Activated naive CD4-positive, alpha-beta T cell treated with anti-CD3 and anti-CD28 coated beads, Interleukin-2, amount 50 U/mL, for 24 hours (primary cell): ENCODE data around the gene SMAGP.
A peak's percentile ranks its signal among the peaks of the same experiment; 100 is the strongest.
"Not testable (repeated sequence)": the region's sequence is repeated elsewhere in the genome, so short reads cannot be mapped to it uniquely, and the experiment has no call there.

Source experiments
- H3K27ac Mint-ChIP-seq: one replicate; pipeline ENCODE4 v1.8.0; 2021; ENCODE audit warnings: mild to moderate bottlenecking, mixed read lengths
- H3K27me3 Mint-ChIP-seq: one replicate; pipeline ENCODE4 v1.8.0; 2021; ENCODE audit warnings: mixed read lengths
- H3K36me3 Mint-ChIP-seq: one replicate; pipeline ENCODE4 v1.8.0; 2021; ENCODE audit warnings: mixed read lengths
- H3K4me1 Mint-ChIP-seq: one replicate; pipeline ENCODE4 v1.8.0; 2021; ENCODE audit warnings: mixed read lengths
- H3K4me3 Mint-ChIP-seq: one replicate; pipeline ENCODE4 v1.8.0; 2021; ENCODE audit warnings: mild to moderate bottlenecking, mixed read lengths
- H3K9me3 Mint-ChIP-seq: one replicate; pipeline ENCODE4 v1.8.0; 2021; ENCODE audit warnings: mixed read lengths

SMAGP gene, protein sequence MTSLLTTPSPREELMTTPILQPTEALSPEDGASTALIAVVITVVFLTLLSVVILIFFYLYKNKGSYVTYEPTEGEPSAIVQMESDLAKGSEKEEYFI

GRCh38 chr12:51270067-51270950, at the start of gene SMAGP:
TSS of gene SMAGP (minus strand) at chr12:51270415. CDS start at chr12:51269278, 1,137 bp downstream.
- Mint-ChIP-seq H3K4me1 (peaks cover 26% of the 10 kb centered on the region), H3K9me3 (no peaks in the 10 kb centered on the region), H3K27me3 (no peaks in the 10 kb centered on the region), H3K4me3 (peak within 1 kb of the TSS; percentile 89), H3K27ac (peak within 1 kb of the TSS; percentile 53), H3K36me3 (peaks cover 2% of the 10 kb centered on the region)

DNA sequence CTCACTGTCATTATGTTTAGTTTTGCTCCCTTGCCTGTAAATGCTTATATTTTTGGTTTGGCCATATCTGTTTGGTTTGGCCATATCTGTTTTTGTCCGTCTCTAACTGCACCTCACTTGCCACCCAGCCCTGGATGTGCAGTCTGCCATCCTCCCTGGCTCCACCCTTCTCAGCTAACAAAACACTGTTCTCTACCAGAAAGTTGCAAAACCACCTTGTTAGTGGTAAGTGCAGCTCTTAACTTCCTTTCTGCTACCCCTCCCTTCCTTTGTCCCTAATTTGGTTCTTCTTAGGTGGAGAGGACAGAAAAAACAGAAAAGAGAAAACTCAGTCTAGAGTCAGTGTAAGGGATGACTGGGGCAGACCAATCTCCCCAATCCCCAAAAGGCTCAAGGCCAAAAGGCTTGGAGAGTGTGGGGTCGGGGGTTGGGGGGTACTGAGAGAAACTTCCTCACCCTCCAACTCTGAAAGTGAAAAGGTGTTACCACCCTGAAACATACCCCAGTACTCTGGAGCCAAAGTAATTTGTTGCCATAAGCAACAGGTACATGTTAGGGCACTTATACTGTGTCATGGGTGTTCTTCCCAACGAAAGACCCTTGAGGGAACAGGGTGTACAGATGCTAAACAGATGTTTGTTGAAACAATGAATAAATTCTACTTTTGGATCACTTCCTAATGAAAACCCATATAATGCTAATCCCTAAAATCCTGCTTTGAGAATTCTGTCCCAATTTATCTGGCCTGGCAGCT, 48.8 kb upstream of the SMAGP start:
- Mint-ChIP-seq H3K36me3 (peaks cover 20% of the 10 kb centered on the region), H3K9me3 (no peaks in the 10 kb centered on the region), H3K27me3 (no peaks in the 10 kb centered on the region), H3K4me1 (peaks cover 83% of the 10 kb centered on the region), H3K4me3 (peak overlapping the region; percentile 64), H3K27ac (peak overlapping the region; percentile 96)

DNA sequence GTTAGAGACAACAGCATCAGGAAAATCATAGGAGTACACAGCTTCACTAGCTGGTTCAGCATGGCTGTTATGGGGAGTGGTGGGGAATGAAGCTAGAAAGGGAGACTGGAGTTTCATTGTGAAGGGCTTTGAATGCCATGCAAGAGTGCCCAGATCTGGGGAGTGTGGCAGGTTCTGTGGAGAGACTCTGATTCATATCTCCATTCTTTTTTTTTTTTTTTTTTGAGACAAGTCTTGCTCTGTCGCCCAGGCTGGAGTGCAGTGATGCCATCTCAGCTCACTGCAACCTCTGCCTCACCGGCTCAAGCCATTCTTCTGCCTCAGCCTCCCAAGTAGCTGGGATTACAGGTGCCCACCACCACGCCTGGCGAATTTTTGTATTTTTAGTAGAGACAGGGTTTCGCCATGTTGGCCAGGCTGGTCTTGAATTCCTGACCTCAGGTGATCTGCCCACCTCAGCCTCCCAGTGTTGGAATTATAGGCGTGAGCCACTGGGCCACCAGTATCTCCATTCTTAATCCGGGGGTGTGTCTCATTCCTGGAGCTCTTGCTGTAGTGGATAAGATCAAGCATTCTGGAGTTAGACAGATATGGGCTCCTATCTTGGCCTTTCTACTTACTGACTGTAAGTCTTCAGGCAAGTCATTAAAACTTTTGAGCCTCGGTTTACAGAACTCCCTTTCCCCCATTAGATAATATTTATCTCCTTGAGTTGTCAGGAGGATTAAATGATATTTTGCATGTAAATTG, 48.0 kb upstream of the SMAGP start:
- not testable (repeated sequence) for H3K27me3 Mint-ChIP-seq, H3K9me3 Mint-ChIP-seq
- Mint-ChIP-seq H3K36me3 (peaks cover 21% of the 10 kb centered on the region), H3K4me1 (peaks cover 83% of the 10 kb centered on the region), H3K4me3 (peak overlapping the region; percentile 64), H3K27ac (peak overlapping the region; percentile 81)

- Mint-ChIP-seq H3K9me3 (no peaks in the 10 kb centered on the region), H3K4me1 (peaks cover 74% of the 10 kb centered on the region), H3K27me3 (no peaks in the 10 kb centered on the region), H3K4me3 (no peak overlapping the region), H3K36me3 (peaks cover 18% of the 10 kb centered on the region), H3K27ac (no peak overlapping the region)
Measured at GRCh38 chr12:51311389-51311788, 41.2 kb upstream of the SMAGP start.

- Mint-ChIP-seq H3K4me1 (peaks cover 74% of the 10 kb centered on the region), H3K9me3 (no peaks in the 10 kb centered on the region), H3K36me3 (peaks cover 15% of the 10 kb centered on the region), H3K27me3 (no peaks in the 10 kb centered on the region), H3K4me3 (no peak overlapping the region), H3K27ac (peak overlapping the region; percentile 90)
Measured at GRCh38 chr12:51307655-51308593, 37.7 kb upstream of the SMAGP start.

DNA sequence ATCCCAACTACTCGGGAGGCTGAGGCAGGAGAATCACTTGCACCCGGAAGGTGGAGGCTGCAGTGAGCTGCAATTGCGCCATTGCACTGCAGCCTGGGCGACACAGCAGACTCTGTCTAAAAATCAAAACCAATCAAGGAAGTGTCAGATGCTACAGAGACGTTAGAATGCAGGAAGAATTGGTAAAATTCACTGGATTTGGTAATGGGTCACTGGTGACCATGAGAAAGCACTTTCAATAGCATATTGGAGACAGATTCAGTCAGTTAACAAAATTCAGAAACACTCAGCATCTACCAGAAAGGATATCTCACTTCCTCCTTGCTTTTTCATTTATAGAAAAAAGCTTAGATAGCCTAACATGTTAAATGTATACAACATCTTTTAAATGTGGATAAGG, 36.3 kb upstream of the SMAGP start:
- H3K4me3 Mint-ChIP-seq: no peak overlapping the region
- H3K27me3 Mint-ChIP-seq: no peaks in the 10 kb centered on the region
- H3K4me1 Mint-ChIP-seq: peaks cover 74% of the 10 kb centered on the region
- peaks cover 13% of the 10 kb centered on the region for H3K36me3 Mint-ChIP-seq
- peak overlapping the region; percentile 35 for H3K27ac Mint-ChIP-seq
- no peaks in the 10 kb centered on the region for H3K9me3 Mint-ChIP-seq

DNA sequence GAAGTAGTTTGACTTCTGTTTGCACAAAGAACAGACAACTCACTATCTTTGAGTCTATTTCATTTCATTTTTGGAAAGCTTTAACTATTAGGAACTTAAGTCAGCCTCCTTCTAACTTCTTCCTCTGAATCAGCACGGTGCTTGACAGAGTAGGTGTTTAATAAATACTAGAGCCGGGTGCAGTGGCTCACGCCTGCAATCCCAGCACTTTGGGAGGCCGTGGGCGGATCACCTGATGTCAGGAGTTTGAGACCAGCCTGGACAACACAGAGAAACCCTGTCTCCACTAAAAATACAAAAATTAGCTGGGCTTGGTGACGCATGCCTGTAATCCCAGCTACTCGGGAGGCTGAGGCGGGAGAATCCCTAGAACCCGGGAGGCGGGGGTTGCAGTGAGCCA, 30.6 kb upstream of the SMAGP start:
- H3K4me3 Mint-ChIP-seq, H3K9me3 Mint-ChIP-seq, H3K27me3 Mint-ChIP-seq: not testable (repeated sequence)
- peaks cover 28% of the 10 kb centered on the region for H3K4me1 Mint-ChIP-seq
- H3K36me3 Mint-ChIP-seq: peaks cover 11% of the 10 kb centered on the region
- H3K27ac Mint-ChIP-seq: peak overlapping the region; percentile 80

GRCh38 chr12:51295651-51296050, 25.4 kb upstream of the SMAGP start:
- peaks cover 25% of the 10 kb centered on the region for H3K4me1 Mint-ChIP-seq
- H3K27me3 Mint-ChIP-seq: no peaks in the 10 kb centered on the region
- peaks cover 7% of the 10 kb centered on the region for H3K36me3 Mint-ChIP-seq
- H3K27ac Mint-ChIP-seq: no peak overlapping the region
- H3K9me3 Mint-ChIP-seq: no peaks in the 10 kb centered on the region
- no peak overlapping the region for H3K4me3 Mint-ChIP-seq

DNA sequence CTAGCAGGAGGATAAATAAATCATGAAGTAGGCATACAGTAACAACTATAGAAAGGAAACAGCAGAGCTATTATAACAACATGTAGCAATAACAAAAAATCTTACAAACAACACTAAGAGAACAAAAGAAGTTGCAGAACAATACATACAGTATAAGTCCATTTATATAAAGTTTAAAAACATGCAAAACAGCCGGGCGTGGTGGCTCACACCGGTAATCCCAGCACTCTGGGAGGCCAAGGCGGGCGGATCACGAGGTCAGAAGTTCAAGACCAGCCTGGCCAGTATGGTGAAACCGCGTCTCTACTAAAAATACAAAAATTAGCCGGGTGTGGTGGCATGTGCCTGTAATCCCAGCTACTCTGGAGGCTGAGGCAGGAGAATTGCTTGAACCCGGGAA, 23.9 kb upstream of the SMAGP start:
- not testable (repeated sequence) for H3K36me3 Mint-ChIP-seq, H3K4me3 Mint-ChIP-seq, H3K9me3 Mint-ChIP-seq, H3K27me3 Mint-ChIP-seq
- Mint-ChIP-seq H3K4me1 (peaks cover 24% of the 10 kb centered on the region), H3K27ac (peak overlapping the region; percentile 89)

DNA sequence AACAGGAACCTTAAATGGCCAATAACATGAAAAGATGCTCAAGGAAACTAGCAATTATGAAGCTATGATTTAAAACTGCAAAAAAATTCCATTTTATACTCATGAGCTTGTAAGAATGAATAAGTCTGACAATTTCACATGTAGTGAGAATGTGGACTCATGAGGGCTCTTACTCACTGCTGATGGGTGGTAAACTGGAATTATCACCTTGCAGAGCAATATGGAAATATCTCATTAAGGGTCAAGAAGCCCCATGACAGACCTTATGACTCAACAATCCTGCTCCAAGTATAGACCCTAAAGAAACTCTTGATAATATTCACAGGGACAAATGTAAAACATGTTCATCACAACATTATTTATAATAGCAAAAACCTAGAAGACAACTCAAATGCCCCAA, 23.5 kb upstream of the SMAGP start:
- H3K4me1 Mint-ChIP-seq: peaks cover 24% of the 10 kb centered on the region
- no peak overlapping the region for H3K4me3 Mint-ChIP-seq
- peaks cover 2% of the 10 kb centered on the region for H3K36me3 Mint-ChIP-seq
- H3K9me3 Mint-ChIP-seq: no peaks in the 10 kb centered on the region
- H3K27ac Mint-ChIP-seq: peak overlapping the region; percentile 89
- no peaks in the 10 kb centered on the region for H3K27me3 Mint-ChIP-seq

DNA sequence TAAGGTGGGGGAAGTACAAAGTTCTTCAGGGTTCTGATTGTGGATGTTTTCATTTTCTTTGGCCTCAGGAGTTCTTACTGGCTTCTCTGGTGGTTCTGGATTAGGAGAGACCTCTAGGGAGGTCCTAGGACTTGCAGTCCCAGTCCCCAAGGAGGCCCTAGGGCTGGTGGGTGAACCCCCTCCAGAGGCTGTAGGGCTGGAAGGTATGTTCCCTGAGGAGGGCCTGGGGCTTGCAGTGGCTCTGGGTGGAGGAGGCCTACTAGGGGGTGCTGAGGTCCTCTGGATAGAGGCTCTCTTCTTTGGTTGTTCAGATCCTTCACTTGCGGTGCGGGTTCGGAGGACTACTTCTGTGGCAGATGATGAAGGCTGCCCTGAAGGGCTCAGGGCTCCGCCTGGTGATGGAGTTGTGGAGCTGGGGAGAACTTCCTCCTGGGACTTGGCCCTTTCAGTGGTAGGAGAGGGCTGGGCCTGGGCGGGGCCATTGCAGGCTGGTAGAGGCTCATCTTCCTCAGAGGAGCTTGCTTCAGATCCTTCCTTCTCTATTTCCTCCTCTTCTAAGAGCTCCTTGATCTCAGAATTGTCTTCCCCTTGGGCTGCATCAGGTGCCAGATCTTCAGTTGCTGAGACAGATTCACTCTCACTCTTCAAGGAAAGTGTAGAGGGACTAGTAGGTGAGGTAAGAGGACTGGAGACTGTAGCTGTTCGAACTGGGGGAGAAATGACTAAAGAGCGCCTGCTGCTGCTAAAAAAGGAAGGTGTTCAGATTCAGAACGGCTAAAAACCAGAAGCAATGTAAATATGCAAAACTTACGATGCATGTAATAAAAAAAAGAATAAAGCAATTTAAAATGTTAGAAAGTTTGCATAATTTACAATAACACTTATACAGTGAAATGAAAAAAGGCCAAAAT, 21.6 kb upstream of the SMAGP start:
- H3K9me3 Mint-ChIP-seq, H3K4me3 Mint-ChIP-seq, H3K36me3 Mint-ChIP-seq, H3K27me3 Mint-ChIP-seq: not testable (repeated sequence)
- Mint-ChIP-seq H3K27ac (peak overlapping the region; percentile 86), H3K4me1 (peaks cover 24% of the 10 kb centered on the region)

- Mint-ChIP-seq H3K36me3 (no peaks in the 10 kb centered on the region), H3K4me1 (peaks cover 3% of the 10 kb centered on the region), H3K4me3 (no peak overlapping the region), H3K27ac (peak overlapping the region; percentile 77), H3K27me3 (no peaks in the 10 kb centered on the region), H3K9me3 (no peaks in the 10 kb centered on the region)
Measured at GRCh38 chr12:51285843-51286242, 15.6 kb upstream of the SMAGP start.

DNA sequence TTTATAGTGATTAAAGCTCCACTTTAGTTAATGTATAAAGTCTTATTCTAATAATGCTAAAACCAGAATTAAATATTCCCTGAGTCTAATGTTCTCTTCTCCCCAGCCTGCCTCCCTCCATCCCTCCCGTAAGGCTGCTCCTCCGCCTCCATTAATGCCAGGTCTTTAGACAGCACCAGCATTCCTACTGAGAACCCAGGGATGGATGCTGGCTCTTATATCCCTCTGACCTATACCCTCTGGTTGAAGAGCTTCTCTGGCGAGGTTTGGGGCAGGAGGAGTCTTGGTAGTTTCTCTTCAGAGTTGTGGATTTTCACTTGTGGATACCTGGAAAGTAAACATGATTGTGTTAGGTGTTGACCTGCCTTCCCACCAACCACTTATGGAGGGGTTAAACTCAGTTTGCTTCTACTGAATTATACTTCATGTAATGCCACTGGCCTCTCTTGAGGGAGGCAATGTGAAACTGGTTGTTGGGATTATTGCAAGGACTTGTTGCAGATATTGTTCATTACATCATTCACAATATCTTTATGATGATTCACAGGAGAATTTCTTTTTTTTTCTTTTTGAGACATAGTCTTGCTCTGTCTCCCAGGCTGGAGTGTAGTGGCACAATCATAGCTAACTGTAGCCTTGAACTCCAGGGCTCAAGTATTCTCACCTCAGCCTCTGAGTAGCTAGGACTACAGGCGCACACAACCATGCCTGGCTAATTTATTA, 11.1 kb upstream of the SMAGP start:
- Mint-ChIP-seq H3K27me3 (no peaks in the 10 kb centered on the region), H3K4me1 (no peaks in the 10 kb centered on the region), H3K36me3 (no peaks in the 10 kb centered on the region), H3K9me3 (no peaks in the 10 kb centered on the region), H3K4me3 (no peak overlapping the region), H3K27ac (peak overlapping the region; percentile 77)
